Caco-2 (cell line): ENCODE data around the gene CFAP99. TPM values are rescaled to one million over a fixed set of nuclear protein-coding genes. Genes with fewer than 3 reads are reported as not detected.

Experiments
- BruUV-seq: library from RNA; stranded (reverse); fragments of 400-500 nt; replicated peaks from 2 replicates; lab custom pipeline; 2021; lab: Mats Ljungman, UMichigan
- CTCF ChIA-PET: fragments of 300-600 bp; sonication (Branson Sonifier 250); formaldehyde crosslinking; loops from one replicate; lab custom pipeline; 2022; ENCODE audit warnings: antibody characterized with exemption; lab: Charles Lee
- POLR2A ChIA-PET: fragments of 300-600 bp; sonication (Branson Sonifier 250); formaldehyde crosslinking; loops from one replicate; lab custom pipeline; 2022; ENCODE audit warnings: antibody characterized with exemption; lab: Charles Lee
- DNase-seq, 2 experiments: peaks; one replicate each; pipeline versions ENCODE4 v3.0.0 to v3.0.0-alpha.2; 2020 to 2022
- H3K27me3 ChIP-seq: replicated peaks from 2 replicates; pipeline ENCODE4 v1.6.0; 2011; ENCODE audit warnings: low read length; ENCODE audit not compliant: control insufficient read depth, insufficient read depth
- H3K36me3 ChIP-seq: 2 replicates; pipeline ENCODE4 v1.5.1; 2011; ENCODE audit warnings: low read length; ENCODE audit not compliant: control insufficient read depth, insufficient read depth
- H3K4me1 ChIP-seq: fragments of 250-450 bp; sonication (Bioruptor Pico); 2 replicates; pipeline ENCODE4 v1.5.1; 2020; ENCODE audit warnings: mild to moderate bottlenecking
- H3K4me3 ChIP-seq: 2 replicates; pipeline ENCODE4 v1.5.1; 2011; ENCODE audit warnings: low read depth, mild to moderate bottlenecking, control low read depth, low read length
- H3K9me3 ChIP-seq: fragments of 250-450 bp; sonication (Bioruptor Pico); 2 replicates; pipeline ENCODE4 v1.5.1; 2020; ENCODE audit warnings: mild to moderate bottlenecking, moderate library complexity
- H3K27ac Mint-ChIP-seq: one replicate; pipeline ENCODE4 v1.8.0; 2022; ENCODE audit warnings: mixed read lengths; ENCODE audit not compliant: unreplicated experiment
- H3K27me3 Mint-ChIP-seq: one replicate; pipeline ENCODE4 v1.8.0; 2022; ENCODE audit warnings: mixed read lengths; ENCODE audit not compliant: insufficient read depth, unreplicated experiment
- H3K36me3 Mint-ChIP-seq: one replicate; pipeline ENCODE4 v1.8.0; 2022; ENCODE audit warnings: mild to moderate bottlenecking, mixed read lengths; ENCODE audit not compliant: insufficient read depth, unreplicated experiment
- H3K4me1 Mint-ChIP-seq: one replicate; pipeline ENCODE4 v1.8.0; 2022; ENCODE audit warnings: low read depth, mixed read lengths; ENCODE audit not compliant: unreplicated experiment
- H3K4me3 Mint-ChIP-seq: one replicate; pipeline ENCODE4 v1.8.0; 2022; ENCODE audit warnings: mild to moderate bottlenecking, moderate library complexity, mixed read lengths; ENCODE audit not compliant: unreplicated experiment
- H3K9me3 Mint-ChIP-seq: one replicate; pipeline ENCODE4 v1.8.0; 2022; ENCODE audit warnings: mixed read lengths; ENCODE audit not compliant: unreplicated experiment
- intact Hi-C: fragments of 100-400 bp; cut with micrococcal nuclease; formaldehyde crosslinking; loops from one replicate; pipeline ENCODE4 v1.10.0; 2022; ENCODE audit not compliant: unreplicated experiment
- total RNA-seq: library from RNA; stranded (reverse); gene quantifications from 2 replicates; pipeline ENCODE4 v1.2.3, GENCODE V29; 2022
- TF ChIP-seq, protein P1 (sequence below), 2 experiments: fragments of 200-600 bp in 1 of 2; IDR thresholded peaks; 1 replicate in 1 of 2; 2 replicates in 1 of 2; pipeline versions ENCODE4 v1.5.1 to v1.8.0; 2011 to 2022; ENCODE audit warnings: antibody characterized with exemption in 1 of 2, control low read depth in 1 of 2, inconsistent platforms in 1 of 2, low read depth in 1 of 2, low read length in 1 of 2, mild to moderate bottlenecking in 1 of 2, moderate library complexity in 1 of 2; ENCODE audit not compliant: insufficient read depth in 1 of 2, severe bottlenecking in 1 of 2, unreplicated experiment in 1 of 2

The CFAP99 gene
- total RNA-seq, 1 experiment from 2014 or later: not detected

DNA sequence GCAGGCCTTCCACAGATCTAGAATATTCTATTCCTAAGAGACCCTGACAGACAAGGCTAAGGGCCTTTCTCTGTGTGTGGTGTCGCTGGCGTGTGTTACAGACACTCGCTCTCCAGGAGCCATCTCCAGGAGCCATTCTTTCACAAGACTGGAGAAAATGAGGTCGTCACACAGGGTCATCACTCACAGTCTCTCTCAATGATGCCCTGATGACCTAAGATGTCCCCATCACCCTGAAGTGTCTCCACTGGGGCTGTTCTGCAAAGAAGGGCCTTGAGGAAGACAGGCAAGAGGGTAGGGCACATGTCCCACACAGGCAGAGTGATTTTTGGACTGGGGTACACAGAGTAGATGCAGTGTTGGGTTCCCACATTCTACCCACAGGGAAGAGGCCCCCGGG lies 35.0 kb upstream of the CFAP99 start:
- Mint-ChIP-seq H3K9me3 (no peaks in the 10 kb centered on the region), H3K27me3 (no peaks in the 10 kb centered on the region), H3K36me3 (no peaks in the 10 kb centered on the region), H3K27ac (no peak overlapping the region), H3K4me1 (no peaks in the 10 kb centered on the region), H3K4me3 (no peak overlapping the region)
- no peaks in the 10 kb centered on the region for H3K36me3 ChIP-seq
- CTCF ChIA-PET: no interaction called here
- TF ChIP-seq, protein P1, sequence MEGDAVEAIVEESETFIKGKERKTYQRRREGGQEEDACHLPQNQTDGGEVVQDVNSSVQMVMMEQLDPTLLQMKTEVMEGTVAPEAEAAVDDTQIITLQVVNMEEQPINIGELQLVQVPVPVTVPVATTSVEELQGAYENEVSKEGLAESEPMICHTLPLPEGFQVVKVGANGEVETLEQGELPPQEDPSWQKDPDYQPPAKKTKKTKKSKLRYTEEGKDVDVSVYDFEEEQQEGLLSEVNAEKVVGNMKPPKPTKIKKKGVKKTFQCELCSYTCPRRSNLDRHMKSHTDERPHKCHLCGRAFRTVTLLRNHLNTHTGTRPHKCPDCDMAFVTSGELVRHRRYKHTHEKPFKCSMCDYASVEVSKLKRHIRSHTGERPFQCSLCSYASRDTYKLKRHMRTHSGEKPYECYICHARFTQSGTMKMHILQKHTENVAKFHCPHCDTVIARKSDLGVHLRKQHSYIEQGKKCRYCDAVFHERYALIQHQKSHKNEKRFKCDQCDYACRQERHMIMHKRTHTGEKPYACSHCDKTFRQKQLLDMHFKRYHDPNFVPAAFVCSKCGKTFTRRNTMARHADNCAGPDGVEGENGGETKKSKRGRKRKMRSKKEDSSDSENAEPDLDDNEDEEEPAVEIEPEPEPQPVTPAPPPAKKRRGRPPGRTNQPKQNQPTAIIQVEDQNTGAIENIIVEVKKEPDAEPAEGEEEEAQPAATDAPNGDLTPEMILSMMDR (IDR thresholded peaks at IDR 0.05; ENCODE audit: insufficient read depth in 1 of 2, low read depth in 1 of 2, low read length in 1 of 2, severe bottlenecking in 1 of 2, unreplicated experiment in 1 of 2): no peak
- no TSS peak for BruUV-seq
- H3K4me3 ChIP-seq: no peak overlapping the region
- no peaks in the 10 kb centered on the region for H3K4me1 ChIP-seq
- POLR2A ChIA-PET: no interaction called here
- DNase-seq: no peak
- H3K27me3 ChIP-seq: no peaks in the 10 kb centered on the region
- intact Hi-C loops: no loop called here
- H3K9me3 ChIP-seq: no peaks in the 10 kb centered on the region

DNA sequence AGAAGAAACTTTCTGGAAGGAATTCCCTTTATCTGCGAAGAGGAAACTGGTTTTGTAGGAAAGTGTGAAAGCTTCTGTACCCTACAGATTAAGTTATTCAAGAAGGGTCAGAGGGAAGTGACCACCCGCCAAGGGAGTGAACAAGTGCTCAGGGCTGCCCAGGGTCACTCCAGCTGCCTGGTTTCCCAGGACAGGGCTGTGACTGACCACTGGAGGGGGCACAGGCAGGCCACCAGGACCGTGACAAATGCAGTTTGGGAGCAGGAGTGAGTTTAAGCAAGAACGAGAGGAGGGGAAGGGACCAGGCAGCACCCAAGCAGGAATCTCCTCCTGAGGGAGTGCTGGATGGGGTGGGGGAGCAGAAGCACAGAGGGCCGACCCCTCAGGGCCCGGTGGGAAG lies 34.5 kb upstream of the CFAP99 start:
- no peaks in the 10 kb centered on the region for H3K36me3 Mint-ChIP-seq
- Histone ChIP-seq H3K9me3 (no peaks in the 10 kb centered on the region), H3K27me3 (no peaks in the 10 kb centered on the region), H3K4me1 (no peaks in the 10 kb centered on the region), H3K4me3 (no peak overlapping the region), H3K36me3 (no peaks in the 10 kb centered on the region)
- H3K9me3 Mint-ChIP-seq: no peaks in the 10 kb centered on the region
- H3K4me3 Mint-ChIP-seq: no peak overlapping the region
- TF ChIP-seq, protein P1 (IDR thresholded peaks at IDR 0.05; ENCODE audit: insufficient read depth in 1 of 2, low read depth in 1 of 2, low read length in 1 of 2, severe bottlenecking in 1 of 2, unreplicated experiment in 1 of 2): peak in 1 of 2 experiments; percentile 34
- BruUV-seq: no TSS peak
- POLR2A ChIA-PET: no interaction called here
- CTCF ChIA-PET: no interaction called here
- H3K4me1 Mint-ChIP-seq: no peaks in the 10 kb centered on the region
- H3K27me3 Mint-ChIP-seq: no peaks in the 10 kb centered on the region
- no peak for DNase-seq
- intact Hi-C loops: no loop called here
- no peak overlapping the region for H3K27ac Mint-ChIP-seq

DNA sequence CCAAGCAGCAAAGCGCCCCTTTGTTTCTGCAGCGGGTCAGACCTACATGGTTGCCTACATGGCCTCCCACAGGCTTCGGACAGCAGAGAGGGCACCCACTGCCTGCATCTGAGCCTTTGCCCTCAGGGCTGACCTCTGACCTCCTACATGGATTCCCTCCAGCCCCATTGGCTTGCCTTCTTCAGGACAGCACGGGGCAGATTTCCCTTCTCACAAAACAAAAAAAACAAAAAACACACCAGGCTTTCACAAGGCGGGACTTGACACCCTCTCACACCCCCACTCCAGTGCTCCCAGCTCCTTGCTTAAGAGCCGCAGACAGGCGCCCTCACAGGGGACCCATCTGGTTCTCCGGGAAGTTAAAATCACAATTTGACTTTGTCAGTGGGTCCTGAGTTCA lies 33.2 kb upstream of the CFAP99 start:
- Histone ChIP-seq H3K27me3 (no peaks in the 10 kb centered on the region), H3K4me3 (no peak overlapping the region), H3K9me3 (no peaks in the 10 kb centered on the region), H3K36me3 (no peaks in the 10 kb centered on the region), H3K4me1 (no peaks in the 10 kb centered on the region)
- no TSS peak for BruUV-seq
- Mint-ChIP-seq H3K27me3 (no peaks in the 10 kb centered on the region), H3K36me3 (no peaks in the 10 kb centered on the region), H3K27ac (no peak overlapping the region), H3K4me1 (no peaks in the 10 kb centered on the region), H3K4me3 (no peak overlapping the region), H3K9me3 (no peaks in the 10 kb centered on the region)
- intact Hi-C loops: no loop called here
- POLR2A ChIA-PET: no interaction called here
- TF ChIP-seq, protein P1 (IDR thresholded peaks at IDR 0.05; ENCODE audit: insufficient read depth in 1 of 2, low read depth in 1 of 2, low read length in 1 of 2, severe bottlenecking in 1 of 2, unreplicated experiment in 1 of 2): no peak
- DNase-seq: no peak
- CTCF ChIA-PET: no interaction called here
